Renal cortical epithelial cell (primary cell): ENCODE measurements around the gene SPAG9. TPM values are rescaled to one million over a fixed set of nuclear protein-coding genes. Genes with fewer than 3 reads are reported as not detected.
"Not testable (repeated sequence)": the region's sequence is repeated elsewhere in the genome, so short reads cannot be mapped to it uniquely, and the experiment has no call there.

ENCODE experiments used
- DNase-seq: peaks from one replicate; pipeline ENCODE4 v3.0.0-alpha.2; 2011; ENCODE audit warnings: low read depth
- total RNA-seq: library from RNA; depleted of rRNA; stranded (reverse); fragments of >200 nt; gene quantifications from 2 replicates; pipeline ENCODE4 v1.2.3, GENCODE V29; 2014

Gene SPAG9
- total RNA-seq, 1 donor from 2014 or later: 134 TPM

- DNase-seq: peak; percentile 76
Observed at GRCh38 chr17:51132964-51133319, 12.3 kb upstream of the SPAG9 start.

- no peak for DNase-seq
Observed at GRCh38 chr17:51128076-51128475, 7.4 kb upstream of the SPAG9 start.

GRCh38 chr17:51124640-51125503, 4.2 kb upstream of the SPAG9 start:
- peak; percentile 62 for DNase-seq

GRCh38 chr17:51122473-51123115, 1.9 kb upstream of the SPAG9 start:
- DNase-seq: not testable (repeated sequence)

- peak; percentile 97 for DNase-seq
Observed at GRCh38 chr17:51121620-51122472, 1.2 kb upstream of the SPAG9 start.

- DNase-seq: peak; percentile 9
Observed at GRCh38 chr17:51120357-51120738, 320 bp downstream of the SPAG9 start.

- DNase-seq: peak; percentile 70
Observed at GRCh38 chr17:51119415-51120356, 982 bp downstream of the SPAG9 start.

- no peak for DNase-seq
Observed at GRCh38 chr17:51118330-51119195, 2.1 kb downstream of the SPAG9 start.

GRCh38 chr17:51115179-51115578, 5.5 kb downstream of the SPAG9 start:
- no peak for DNase-seq

GRCh38 chr17:51112303-51113222, 8.1 kb downstream of the SPAG9 start:
- peak; percentile 93 for DNase-seq

- no peak for DNase-seq
Observed at GRCh38 chr17:51107778-51108177, 12.9 kb downstream of the SPAG9 start.

- no peak for DNase-seq
Observed at GRCh38 chr17:51103451-51103850, 17.2 kb downstream of the SPAG9 start.

GRCh38 chr17:51103050-51103449, 17.6 kb downstream of the SPAG9 start:
- peak; percentile 92 for DNase-seq

- DNase-seq: peak; percentile 56
Observed at GRCh38 chr17:51097708-51098446, 22.8 kb downstream of the SPAG9 start.

GRCh38 chr17:51091635-51092034, 29.0 kb downstream of the SPAG9 start:
- DNase-seq: no peak

GRCh38 chr17:51088868-51089267, 31.8 kb downstream of the SPAG9 start:
- DNase-seq: not testable (repeated sequence)

GRCh38 chr17:51088287-51088686, 32.4 kb downstream of the SPAG9 start:
- DNase-seq: no peak

- DNase-seq: no peak
Observed at GRCh38 chr17:51087072-51087757, 33.5 kb downstream of the SPAG9 start.
